Measurements from ENCODE around the gene SHROOM2. TPM values are rescaled to one million over a fixed set of nuclear protein-coding genes. Genes with fewer than 3 reads are reported as not detected.
A peak's percentile ranks its signal among the peaks of the same experiment; 100 is the strongest.
"Not testable (repeated sequence)": the region's sequence is repeated elsewhere in the genome, so short reads cannot be mapped to it uniquely, and the experiment has no call there.

SHROOM2 gene
- 0.92 TPM for total RNA-seq
- long read RNA-seq, partial matches to known transcripts = 0 of 2 reads
- long read RNA-seq, other reads (novel, unspliced or antisense) = 2 of 2 reads

- intact Hi-C loops (cut with DNase I) = no loop called here
- peak; percentile 62 for DNase-seq (ENCODE audit: low spot score)
Observed at GRCh38 chrX:9785944-9786797, at the start of gene SHROOM2. SHROOM2 (plus strand) TSS chrX:9786429; CDS start chrX:9786546, 117 bp downstream.

GRCh38 chrX:9737363-9737762, 48.9 kb upstream of the SHROOM2 start:
- no peak for DNase-seq (ENCODE audit: low spot score)
- intact Hi-C loops (cut with DNase I) = no loop called here

- intact Hi-C loops (cut with DNase I) = no loop called here
- DNase-seq (ENCODE audit: low spot score) = no peak
Observed at GRCh38 chrX:9738151-9738550, 48.1 kb upstream of the SHROOM2 start.

- intact Hi-C loops (cut with DNase I) = no loop called here
- no peak for DNase-seq (ENCODE audit: low spot score)
Observed at GRCh38 chrX:9739130-9739529, 47.1 kb upstream of the SHROOM2 start.

GRCh38 chrX:9745417-9746115, 40.7 kb upstream of the SHROOM2 start:
- DNase-seq (ENCODE audit: low spot score) = no peak
- intact Hi-C loops (cut with DNase I) = no loop called here

GRCh38 chrX:9746148-9746888, 39.9 kb upstream of the SHROOM2 start:
- intact Hi-C loops (cut with DNase I) = no loop called here
- no peak for DNase-seq (ENCODE audit: low spot score)

- intact Hi-C loops (cut with DNase I) = no loop called here
- DNase-seq (ENCODE audit: low spot score) = no peak
Observed at GRCh38 chrX:9747644-9748043, 38.6 kb upstream of the SHROOM2 start.

GRCh38 chrX:9749146-9749692, 37.0 kb upstream of the SHROOM2 start:
- intact Hi-C loops (cut with DNase I) = no loop called here

GRCh38 chrX:9757366-9757765, 28.9 kb upstream of the SHROOM2 start:
- intact Hi-C loops (cut with DNase I) = no loop called here

More at GRCh38 chrX:9749146-9749692, 37.0 kb upstream of the SHROOM2 start:
- DNase-seq (ENCODE audit: low spot score) = no peak

GRCh38 chrX:9758021-9758638, 28.1 kb upstream of the SHROOM2 start:
- intact Hi-C loops (cut with DNase I) = no loop called here
- no peak for DNase-seq (ENCODE audit: low spot score)

More at GRCh38 chrX:9757366-9757765, 28.9 kb upstream of the SHROOM2 start:
- DNase-seq (ENCODE audit: low spot score) = no peak

GRCh38 chrX:9759337-9759736, 26.9 kb upstream of the SHROOM2 start:
- no peak for DNase-seq (ENCODE audit: low spot score)
- intact Hi-C loops (cut with DNase I) = no loop called here

GRCh38 chrX:9765072-9765736, 21.0 kb upstream of the SHROOM2 start:
- intact Hi-C loops (cut with DNase I) = no loop called here
- DNase-seq (ENCODE audit: low spot score) = no peak

- intact Hi-C loops (cut with DNase I) = no loop called here
Observed at GRCh38 chrX:9765737-9766097, 20.5 kb upstream of the SHROOM2 start, which contains the start of gene GPR143. GPR143 (minus strand) TSS chrX:9765847; CDS start chrX:9765817, 30 bp downstream.

GRCh38 chrX:9767375-9767774, 18.9 kb upstream of the SHROOM2 start:
- intact Hi-C loops (cut with DNase I) = no loop called here
- DNase-seq (ENCODE audit: low spot score) = no peak

More at GRCh38 chrX:9765737-9766097, 20.5 kb upstream of the SHROOM2 start, which contains the start of gene GPR143:
- no peak for DNase-seq (ENCODE audit: low spot score)

GRCh38 chrX:9768321-9768839, 17.8 kb upstream of the SHROOM2 start:
- DNase-seq (ENCODE audit: low spot score); intact Hi-C loops (cut with DNase I): not testable (repeated sequence)

GRCh38 chrX:9770319-9770718, 15.9 kb upstream of the SHROOM2 start:
- intact Hi-C loops (cut with DNase I) = no loop called here
- DNase-seq (ENCODE audit: low spot score) = no peak

GRCh38 chrX:9772943-9773342, 13.3 kb upstream of the SHROOM2 start:
- intact Hi-C loops (cut with DNase I) = no loop called here
- no peak for DNase-seq (ENCODE audit: low spot score)

GRCh38 chrX:9775930-9776329, 10.3 kb upstream of the SHROOM2 start:
- intact Hi-C loops (cut with DNase I) = no loop called here
- no peak for DNase-seq (ENCODE audit: low spot score)

All from cardiac septum (tissue), 1 donor.